Measurements from ENCODE around the gene LASP1.

DNA sequence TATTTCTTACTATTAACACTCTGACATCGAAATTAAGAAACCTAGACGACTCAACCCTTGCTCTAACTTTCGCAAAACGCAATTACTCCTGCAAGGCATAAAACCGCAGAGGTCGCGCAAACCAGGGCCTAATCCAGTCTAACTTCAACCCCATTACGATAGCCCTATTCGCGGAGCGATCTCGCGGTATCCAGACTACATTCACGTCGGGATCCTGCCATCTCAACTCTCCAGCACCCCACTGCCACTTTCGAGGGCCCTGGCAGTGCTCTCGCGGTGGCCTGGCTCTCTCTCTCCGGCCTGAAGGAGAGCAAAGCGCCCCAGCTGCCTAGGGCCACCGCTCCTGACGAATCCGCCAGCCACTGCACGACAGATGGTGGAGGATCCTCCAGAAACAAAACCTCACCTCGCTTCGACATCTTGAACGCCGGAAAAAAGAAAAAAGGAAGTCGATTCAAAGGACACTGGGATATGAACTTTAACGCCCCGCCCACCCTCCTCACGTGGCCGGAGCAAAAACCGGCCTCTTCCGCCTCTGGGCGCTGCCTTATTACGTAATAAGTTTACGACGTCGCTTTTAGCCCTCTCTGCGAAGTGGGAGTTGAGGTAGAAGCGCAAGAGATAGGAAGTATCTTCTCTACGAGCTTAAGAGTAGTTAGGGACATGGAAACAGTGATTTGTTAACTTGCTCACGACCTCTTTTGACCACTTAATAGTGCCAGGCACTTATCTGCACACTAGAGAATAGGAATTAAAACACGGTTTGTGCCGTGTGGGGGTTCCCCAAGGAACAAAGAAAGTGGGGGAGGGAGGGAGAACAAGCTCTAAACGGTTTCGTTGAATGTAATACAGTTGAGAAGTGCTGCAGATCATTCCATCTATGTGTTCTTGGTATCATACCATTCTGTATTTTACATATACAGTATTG lies 16.3 kb upstream of the LASP1 start, which contains the start of gene RPL23:
- TF ChIP-seq, protein P1, sequence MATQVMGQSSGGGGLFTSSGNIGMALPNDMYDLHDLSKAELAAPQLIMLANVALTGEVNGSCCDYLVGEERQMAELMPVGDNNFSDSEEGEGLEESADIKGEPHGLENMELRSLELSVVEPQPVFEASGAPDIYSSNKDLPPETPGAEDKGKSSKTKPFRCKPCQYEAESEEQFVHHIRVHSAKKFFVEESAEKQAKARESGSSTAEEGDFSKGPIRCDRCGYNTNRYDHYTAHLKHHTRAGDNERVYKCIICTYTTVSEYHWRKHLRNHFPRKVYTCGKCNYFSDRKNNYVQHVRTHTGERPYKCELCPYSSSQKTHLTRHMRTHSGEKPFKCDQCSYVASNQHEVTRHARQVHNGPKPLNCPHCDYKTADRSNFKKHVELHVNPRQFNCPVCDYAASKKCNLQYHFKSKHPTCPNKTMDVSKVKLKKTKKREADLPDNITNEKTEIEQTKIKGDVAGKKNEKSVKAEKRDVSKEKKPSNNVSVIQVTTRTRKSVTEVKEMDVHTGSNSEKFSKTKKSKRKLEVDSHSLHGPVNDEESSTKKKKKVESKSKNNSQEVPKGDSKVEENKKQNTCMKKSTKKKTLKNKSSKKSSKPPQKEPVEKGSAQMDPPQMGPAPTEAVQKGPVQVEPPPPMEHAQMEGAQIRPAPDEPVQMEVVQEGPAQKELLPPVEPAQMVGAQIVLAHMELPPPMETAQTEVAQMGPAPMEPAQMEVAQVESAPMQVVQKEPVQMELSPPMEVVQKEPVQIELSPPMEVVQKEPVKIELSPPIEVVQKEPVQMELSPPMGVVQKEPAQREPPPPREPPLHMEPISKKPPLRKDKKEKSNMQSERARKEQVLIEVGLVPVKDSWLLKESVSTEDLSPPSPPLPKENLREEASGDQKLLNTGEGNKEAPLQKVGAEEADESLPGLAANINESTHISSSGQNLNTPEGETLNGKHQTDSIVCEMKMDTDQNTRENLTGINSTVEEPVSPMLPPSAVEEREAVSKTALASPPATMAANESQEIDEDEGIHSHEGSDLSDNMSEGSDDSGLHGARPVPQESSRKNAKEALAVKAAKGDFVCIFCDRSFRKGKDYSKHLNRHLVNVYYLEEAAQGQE (IDR thresholded peaks at IDR 0.05; ENCODE audit: insufficient replicate concordance, low read depth) = peak; percentile 84
- TF ChIP-seq CTCF (IDR thresholded peaks at IDR 0.05; ENCODE audit: insufficient read depth, low read length) = no peak
- peak; percentile 97 for TF ChIP-seq POLR2AphosphoS5 (IDR thresholded peaks at IDR 0.05; ENCODE audit: low read depth)
